Kidney epithelial cell (primary cell): ENCODE data around the gene TRIM72. TPM values are rescaled to one million over a fixed set of nuclear protein-coding genes. Genes with fewer than 3 reads are reported as not detected.
"Not testable (repeated sequence)": the region's sequence is repeated elsewhere in the genome, so short reads cannot be mapped to it uniquely, and the experiment has no call there.

Experiments
- DNase-seq: peaks from one replicate; pipeline ENCODE4 v3.0.0-alpha.2; 2010; ENCODE audit warnings: low read depth
- H3K27me3 ChIP-seq: 2 replicates; pipeline ENCODE4 v1.6.0; 2011; ENCODE audit warnings: low read length; ENCODE audit not compliant: control insufficient read depth, insufficient read depth
- H3K36me3 ChIP-seq: 2 replicates; pipeline ENCODE4 v1.5.1; 2011; ENCODE audit warnings: low read length; ENCODE audit not compliant: control insufficient read depth, insufficient read depth
- H3K4me3 ChIP-seq: 2 replicates; pipeline ENCODE4 v1.5.1; 2011; ENCODE audit warnings: low read depth, mild to moderate bottlenecking, control low read depth, low read length
- CTCF ChIP-seq: IDR thresholded peaks from 2 replicates; pipeline ENCODE4 v1.5.1; 2011; ENCODE audit warnings: mild to moderate bottlenecking, moderate library complexity, low read length, control low read depth, inconsistent platforms; ENCODE audit not compliant: insufficient read depth, poor library complexity, severe bottlenecking
- total RNA-seq: library from RNA; depleted of rRNA; stranded (reverse); fragments of >200 nt; gene quantifications from 2 replicates; pipeline ENCODE4 v1.2.3, GENCODE V29; 2015

The TRIM72 gene
- total RNA-seq, 1 donor from 2014 or later: not detected

- no peak overlapping the region for H3K4me3 ChIP-seq
- H3K36me3 ChIP-seq: peaks cover 8% of the 10 kb centered on the region
- H3K27me3 ChIP-seq: no peaks in the 10 kb centered on the region
- no peak for DNase-seq
- TF ChIP-seq CTCF: no peak
Observed at GRCh38 chr16:31193874-31194273, 20.0 kb upstream of the TRIM72 start.

DNA sequence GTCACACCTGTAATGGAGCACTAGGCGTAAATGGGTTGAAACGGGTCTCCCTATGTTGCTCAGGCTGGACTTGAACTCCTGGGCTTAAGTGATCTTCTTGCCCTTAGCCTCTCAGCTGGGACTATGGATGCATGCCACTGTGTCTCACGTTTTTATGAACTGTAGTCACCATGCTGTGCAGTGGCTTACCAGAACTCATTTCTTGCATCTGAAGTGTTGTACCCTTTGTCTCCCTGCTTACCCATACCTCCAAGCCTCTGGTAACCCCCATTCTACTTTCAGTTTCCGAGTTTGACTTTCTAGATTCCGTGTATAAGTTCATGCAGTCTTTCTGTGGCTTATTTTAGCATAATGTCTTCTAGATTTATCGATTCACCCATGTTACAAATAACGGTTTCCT, 19.0 kb upstream of the TRIM72 start:
- DNase-seq: no peak
- Histone ChIP-seq H3K4me3 (no peak overlapping the region), H3K36me3 (peaks cover 8% of the 10 kb centered on the region), H3K27me3 (no peaks in the 10 kb centered on the region)
- no peak for TF ChIP-seq CTCF

DNA sequence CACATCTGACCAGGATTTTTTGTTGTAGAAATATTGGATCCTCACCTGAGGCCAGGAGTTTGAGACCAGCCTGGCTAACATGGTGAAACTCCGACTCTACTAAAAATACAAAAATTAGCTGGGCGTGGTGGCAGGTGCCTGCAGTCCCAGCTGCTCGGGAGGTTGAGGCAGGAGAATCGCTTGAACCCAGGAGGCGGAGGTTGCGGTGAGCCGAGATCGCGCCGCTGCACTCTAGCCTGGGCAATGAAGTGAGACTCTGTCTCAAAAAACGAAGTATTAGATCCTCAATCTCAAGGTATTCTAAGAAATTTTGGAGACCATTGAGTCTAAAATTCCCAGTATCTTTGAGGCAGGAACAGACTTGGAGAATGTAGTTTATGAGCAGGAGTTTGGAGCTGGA, 18.1 kb upstream of the TRIM72 start:
- H3K4me3 ChIP-seq, H3K27me3 ChIP-seq, DNase-seq, H3K36me3 ChIP-seq: not testable (repeated sequence)

GRCh38 chr16:31196324-31197088, 17.4 kb upstream of the TRIM72 start:
- H3K36me3 ChIP-seq: peaks cover 4% of the 10 kb centered on the region
- H3K27me3 ChIP-seq: no peaks in the 10 kb centered on the region
- H3K4me3 ChIP-seq: no peak overlapping the region
- no peak for DNase-seq
- TF ChIP-seq CTCF: no peak

DNA sequence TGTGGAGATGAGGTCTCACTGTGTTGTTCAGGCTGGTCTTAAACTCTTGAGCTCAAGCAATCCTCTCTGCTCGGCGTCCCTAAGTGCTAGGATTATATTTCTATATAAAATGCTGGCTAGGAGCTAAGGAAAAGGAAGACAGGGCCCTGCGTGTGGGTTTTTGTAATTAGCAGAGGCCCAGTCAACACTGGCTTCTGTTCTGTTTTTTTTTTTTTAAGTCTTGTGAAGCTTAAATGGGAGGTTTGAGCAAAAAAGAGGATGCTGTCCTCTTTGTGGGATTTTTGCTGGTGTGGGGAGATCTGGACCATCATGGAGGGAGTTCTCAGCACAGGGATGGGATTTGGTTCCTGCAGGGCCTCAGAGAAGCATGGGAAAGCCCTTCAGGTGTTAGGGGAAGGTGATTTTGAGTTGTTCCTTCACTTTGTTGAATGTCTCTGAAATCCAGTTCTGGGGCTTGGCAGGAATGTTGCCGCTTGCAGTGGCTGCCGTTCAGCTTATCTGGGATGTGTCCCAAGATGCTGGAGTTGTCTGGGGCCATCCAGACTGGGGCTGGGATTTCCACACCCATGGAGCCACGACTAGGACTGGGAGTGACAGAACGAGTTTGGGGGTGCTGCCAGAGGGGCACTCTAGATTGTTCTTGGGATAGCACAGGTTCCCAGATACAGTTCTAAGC, 15.6 kb upstream of the TRIM72 start:
- Histone ChIP-seq H3K36me3 (peaks cover 4% of the 10 kb centered on the region), H3K4me3 (no peak overlapping the region), H3K27me3 (peaks cover 10% of the 10 kb centered on the region)
- TF ChIP-seq CTCF: no peak
- DNase-seq: no peak

DNA sequence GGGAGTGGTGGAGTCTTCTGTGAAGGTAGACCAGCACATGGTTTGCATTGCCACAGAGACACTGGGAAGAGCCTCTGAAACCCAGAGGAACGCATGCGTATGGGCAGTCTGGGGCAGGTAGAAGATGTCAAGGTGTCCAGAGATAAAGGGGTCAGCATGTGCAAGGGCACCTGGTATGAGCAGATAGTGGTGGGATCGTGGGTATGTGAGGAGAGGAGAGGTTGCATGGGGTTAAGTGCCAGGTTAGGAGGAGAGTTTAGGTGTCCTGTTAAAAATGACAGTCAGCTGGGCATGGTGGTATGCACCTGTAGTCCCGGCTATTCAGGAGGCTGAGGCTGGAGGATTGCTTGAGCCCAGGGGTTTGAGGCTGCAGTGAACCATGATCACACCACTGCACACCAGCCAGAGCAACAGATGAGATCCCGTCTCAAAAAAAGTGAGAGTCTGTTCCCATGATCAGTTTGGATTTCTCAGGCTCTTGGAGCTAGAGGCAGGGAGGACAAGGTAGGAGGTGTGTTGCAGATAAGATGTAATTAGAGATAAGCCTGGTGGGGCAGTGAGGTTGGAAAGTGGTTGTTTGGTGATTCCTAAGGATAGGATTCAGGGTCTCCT, 14.4 kb upstream of the TRIM72 start:
- Histone ChIP-seq H3K36me3 (peaks cover 4% of the 10 kb centered on the region), H3K27me3 (peaks cover 10% of the 10 kb centered on the region), H3K4me3 (no peak overlapping the region)
- DNase-seq: no peak
- TF ChIP-seq CTCF: no peak

- H3K36me3 ChIP-seq, DNase-seq, H3K4me3 ChIP-seq: not testable (repeated sequence)
- peaks cover 10% of the 10 kb centered on the region for H3K27me3 ChIP-seq
Observed at GRCh38 chr16:31200111-31200510, 13.8 kb upstream of the TRIM72 start.
